ENCODE results near the gene CHST14.

GRCh38 chr15:40501487-40501886 is 30.7 kb downstream of the CHST14 start:
- no peak for TF ChIP-seq PKNOX1 (IDR thresholded peaks at IDR 0.05)
- TF ChIP-seq SUZ12 (IDR thresholded peaks at IDR 0.05): no peak
- no peak for TF ChIP-seq FOXM1 (IDR thresholded peaks at IDR 0.05; ENCODE audit: borderline replicate concordance)
- no peak for TF ChIP-seq SP1 (IDR thresholded peaks at IDR 0.05)
- TF ChIP-seq TARDBP (IDR thresholded peaks at IDR 0.05): no peak
- TF ChIP-seq BHLHE40 (IDR thresholded peaks at IDR 0.05; ENCODE audit: borderline replicate concordance): no peak
- TF ChIP-seq NFRKB (IDR thresholded peaks at IDR 0.05): no peak
- no peak for TF ChIP-seq L3MBTL2 (conservative IDR thresholded peaks at IDR 0.05)
- no peak for TF ChIP-seq ARNT (IDR thresholded peaks at IDR 0.05)

Measured in HEK293T (cell line).